NCI-H748 (cell line): ENCODE measurements around the gene KCTD20.
"Not testable (repeated sequence)": the region's sequence is repeated elsewhere in the genome, so short reads cannot be mapped to it uniquely, and the experiment has no call there.

ENCODE experiments used
- DNase-seq: peaks from one replicate; lab custom pipeline; 2025; ENCODE audit not compliant: unreplicated experiment; lab: John Stamatoyannopoulos, UW

Gene KCTD20

GRCh38 chr6:36443471-36444428 is 950 bp downstream of the KCTD20 start:
- DNase-seq, result peak; percentile 61

- no peak for DNase-seq
Measured at GRCh38 chr6:36444470-36444869, 1.7 kb downstream of the KCTD20 start.

GRCh38 chr6:36445621-36446020 is 2.8 kb downstream of the KCTD20 start:
- no peak for DNase-seq

DNA sequence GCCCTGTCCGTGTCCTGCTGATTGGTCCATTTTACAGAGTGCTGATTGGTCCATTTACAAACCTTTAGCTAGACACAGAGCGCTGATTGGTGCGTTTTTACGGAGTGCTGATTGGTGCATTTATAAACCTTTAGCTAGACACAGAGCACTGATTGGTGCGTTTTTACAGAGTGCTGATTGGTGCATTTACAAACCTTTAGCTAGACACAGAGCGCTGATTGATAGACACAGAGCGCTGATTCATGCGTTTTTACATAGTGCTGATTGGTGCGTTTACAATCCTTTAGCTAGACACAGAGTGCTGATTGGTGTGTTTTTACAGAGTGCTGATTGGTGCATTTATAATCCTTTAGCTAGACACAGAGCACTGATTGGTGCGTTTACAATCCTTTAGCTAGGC is 6.4 kb downstream of the KCTD20 start:
- not testable (repeated sequence) for DNase-seq

- not testable (repeated sequence) for DNase-seq
Measured at GRCh38 chr6:36452897-36453296, 10.1 kb downstream of the KCTD20 start.

DNA sequence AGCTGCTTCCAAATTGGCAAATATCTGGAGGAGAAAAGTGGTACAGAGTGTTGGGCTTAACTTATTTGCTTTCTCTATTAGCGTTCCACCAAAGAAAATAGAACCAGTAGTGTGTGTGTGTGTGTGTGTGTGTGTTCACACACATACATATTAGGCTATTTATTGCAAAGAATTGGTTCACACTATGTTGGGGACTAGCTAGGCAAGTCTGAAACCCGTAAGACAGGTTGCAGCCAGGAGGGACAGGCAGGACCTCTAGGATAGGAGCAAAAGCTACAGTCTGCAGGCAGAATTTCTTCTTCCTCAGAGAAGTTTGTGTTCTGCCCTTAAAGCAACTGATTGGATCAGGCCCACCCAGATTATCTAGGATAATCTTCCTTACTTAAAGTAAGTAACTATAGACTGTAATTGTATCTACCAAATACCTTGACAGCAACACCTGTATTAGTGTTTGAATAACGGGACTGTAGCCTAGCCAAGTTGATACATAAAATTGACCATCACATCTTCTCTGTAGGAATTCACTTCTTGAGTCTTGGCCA is 12.8 kb downstream of the KCTD20 start:
- DNase-seq, result no peak

GRCh38 chr6:36459501-36459900 is 16.7 kb downstream of the KCTD20 start:
- no peak for DNase-seq

DNA sequence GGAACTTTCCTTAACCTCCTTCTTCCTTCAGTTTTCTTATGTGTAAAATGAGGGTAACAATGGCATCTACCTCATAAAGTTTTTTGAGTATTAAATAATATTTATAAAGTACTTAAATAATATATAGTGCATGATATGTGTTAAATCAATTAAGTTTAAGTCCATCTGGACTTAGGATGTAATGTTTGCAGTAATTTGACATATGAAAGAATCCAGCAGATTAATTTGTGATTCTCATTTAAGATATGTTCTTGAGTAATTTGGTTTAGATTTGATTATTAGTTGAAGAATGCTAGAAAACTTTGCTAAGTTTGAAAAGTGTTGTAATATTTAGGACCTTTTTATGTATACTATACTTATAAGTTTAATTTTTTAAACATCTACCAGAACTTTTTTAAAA is 18.1 kb downstream of the KCTD20 start:
- no peak for DNase-seq

DNA sequence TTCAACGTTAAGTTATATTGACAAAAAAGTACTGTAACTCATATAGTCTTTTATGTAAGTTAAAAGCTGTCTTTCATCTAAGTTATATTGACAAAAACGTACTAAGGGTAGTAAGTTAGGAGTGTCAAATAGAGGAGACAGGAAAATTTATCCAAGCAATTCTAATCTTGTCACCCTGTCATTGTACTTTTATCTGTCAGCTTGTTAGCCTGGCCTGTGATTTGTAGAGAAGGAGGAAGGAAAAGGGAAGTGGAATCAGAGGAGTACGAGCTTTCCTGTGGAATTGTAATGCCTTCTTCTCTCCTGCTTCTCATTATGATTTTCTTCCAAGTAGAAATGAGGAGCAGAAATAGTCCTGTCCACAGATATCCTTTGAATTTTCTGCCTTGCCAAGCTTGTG is 18.8 kb downstream of the KCTD20 start:
- DNase-seq, result no peak

DNA sequence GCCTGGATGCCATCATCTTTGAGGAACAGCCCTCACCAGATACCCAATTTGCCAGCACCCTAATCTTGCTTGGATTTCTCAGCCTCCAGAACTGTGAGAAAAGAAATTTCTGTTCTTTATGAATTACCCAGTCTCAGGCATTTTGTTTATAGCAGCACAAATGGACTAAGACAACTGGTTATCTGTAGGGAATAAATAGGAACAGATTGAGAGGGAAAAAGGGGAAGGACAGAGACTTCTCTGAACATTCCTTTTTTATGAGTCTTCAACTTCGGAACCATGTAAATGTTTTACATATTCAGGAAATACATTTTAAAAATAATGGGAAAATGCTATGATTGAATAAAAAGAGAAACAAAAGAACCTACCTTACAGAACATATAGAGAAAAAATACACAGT is 20.9 kb downstream of the KCTD20 start:
- no peak for DNase-seq

GRCh38 chr6:36464233-36464632 is 21.4 kb downstream of the KCTD20 start:
- no peak for DNase-seq

DNA sequence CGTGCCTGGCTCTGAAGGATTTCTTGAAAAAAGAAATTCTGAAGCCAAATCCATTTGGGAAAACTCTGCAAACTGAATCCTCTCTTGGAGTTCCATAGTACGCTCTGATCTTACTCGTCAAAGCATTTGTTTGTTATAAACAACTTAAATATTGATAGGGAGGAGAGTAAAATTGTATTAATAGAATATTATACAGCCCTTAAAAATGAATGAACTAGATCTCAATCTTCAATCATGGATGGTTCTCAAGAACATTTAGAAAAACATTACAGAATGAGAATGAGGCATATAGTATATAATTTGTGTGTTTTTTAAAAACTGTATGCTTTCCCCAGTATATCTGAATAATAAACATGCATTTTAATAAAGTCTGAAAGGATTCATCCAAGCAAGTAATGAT is 24.8 kb downstream of the KCTD20 start:
- no peak for DNase-seq

DNA sequence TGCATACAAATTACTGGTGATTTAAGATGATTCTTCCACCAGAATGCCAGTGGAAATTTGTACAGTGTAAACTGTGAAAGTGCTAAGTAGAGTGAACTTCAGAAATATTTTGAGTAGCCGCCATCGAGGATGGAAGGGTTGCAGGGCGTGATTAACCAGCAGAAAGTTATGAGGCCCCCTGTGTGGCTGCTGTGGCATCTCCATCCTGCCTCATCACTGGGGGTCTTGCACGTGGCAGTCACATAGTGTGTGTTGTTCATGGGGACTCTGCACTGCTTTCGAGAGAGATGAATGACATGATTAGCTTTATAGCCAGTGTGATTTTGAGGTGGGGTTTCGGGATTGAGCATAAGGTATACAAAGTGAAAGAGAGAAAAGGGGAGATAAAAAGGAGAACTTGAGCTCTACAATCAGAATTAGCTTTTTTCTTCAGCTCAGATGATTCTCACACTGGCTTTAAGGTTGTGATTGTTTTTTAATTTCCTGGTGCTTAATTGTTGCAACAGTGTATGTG is 26.4 kb downstream of the KCTD20 start:
- no peak for DNase-seq

DNA sequence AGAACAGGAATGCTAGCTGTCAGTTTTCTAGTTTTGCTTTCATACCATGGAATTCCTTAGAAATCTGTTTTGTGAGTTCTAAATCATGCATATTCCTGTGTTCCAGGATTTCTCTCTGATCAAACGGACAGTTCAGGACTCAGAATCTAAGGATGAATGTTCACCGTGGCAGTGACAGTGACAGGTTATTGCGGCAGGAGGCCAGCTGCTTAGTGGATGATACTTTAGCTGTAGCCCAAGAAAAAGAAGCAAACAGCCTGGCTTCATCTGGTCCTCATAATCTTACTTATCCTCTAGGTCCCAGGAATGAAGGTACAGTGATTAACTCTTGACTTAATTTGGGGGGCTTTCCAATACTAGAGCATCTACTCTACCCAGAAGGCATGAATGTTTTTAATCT is 27.1 kb downstream of the KCTD20 start:
- DNase-seq, result no peak

- DNase-seq, result no peak
Measured at GRCh38 chr6:36478051-36478526, 35.3 kb downstream of the KCTD20 start.

DNA sequence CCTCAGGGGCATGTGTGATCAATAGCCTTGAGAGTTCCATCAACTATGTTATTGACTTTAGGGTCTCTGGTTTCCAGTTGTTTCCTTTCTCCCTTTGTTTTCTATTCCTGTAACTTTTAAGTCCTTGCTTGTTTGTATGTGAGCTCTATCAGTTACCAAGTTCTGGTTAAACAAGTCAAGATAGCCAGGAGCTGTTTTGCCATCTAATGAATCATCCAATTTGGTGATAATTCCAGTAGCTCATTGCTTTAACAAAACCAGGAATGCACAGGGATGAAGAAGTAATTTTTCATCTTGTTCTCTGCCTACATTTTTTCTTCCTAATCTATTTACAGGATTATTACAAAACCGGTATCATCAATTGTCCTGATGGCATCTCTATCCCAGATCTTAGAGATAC is 36.5 kb downstream of the KCTD20 start:
- DNase-seq, result no peak

DNA sequence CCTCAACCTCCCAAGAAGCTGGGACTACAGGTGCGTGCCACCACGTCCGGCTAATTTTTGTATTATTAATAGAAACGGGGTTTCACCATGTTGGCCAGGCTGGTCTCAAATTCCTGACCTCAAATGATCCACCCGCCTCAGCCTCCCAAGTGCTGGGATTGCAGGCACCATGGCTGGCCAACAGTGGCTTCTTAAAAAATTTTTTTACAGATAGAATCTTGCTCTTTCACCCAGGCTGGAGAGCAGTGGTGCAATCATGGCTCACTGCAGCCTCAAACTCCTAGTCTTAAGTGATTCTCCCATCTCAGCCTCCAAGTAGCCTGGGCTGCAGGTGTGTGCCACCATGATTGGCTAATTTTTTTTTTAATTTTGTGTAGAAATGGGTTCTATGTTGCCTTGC is 40.5 kb downstream of the KCTD20 start:
- DNase-seq, result not testable (repeated sequence)

DNA sequence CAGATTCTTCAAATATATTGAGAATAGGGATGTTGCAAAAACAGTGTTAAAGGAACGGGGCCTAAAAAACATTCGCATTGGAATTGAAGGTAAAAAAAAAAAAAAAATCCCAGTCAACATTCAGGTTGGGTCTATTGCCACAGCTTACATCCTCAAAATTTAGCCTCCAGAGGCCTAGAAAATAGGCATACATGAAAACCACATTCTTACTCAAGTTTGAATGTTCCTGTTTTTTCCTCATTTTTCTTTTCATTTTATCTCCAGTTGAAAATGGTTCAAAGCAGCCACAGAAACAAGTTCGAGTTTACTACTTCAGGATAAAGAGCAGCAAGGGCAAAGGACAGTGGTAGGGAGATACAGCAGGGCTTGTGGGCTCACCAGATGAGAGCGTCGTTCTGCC is 41.9 kb downstream of the KCTD20 start:
- DNase-seq, result no peak

GRCh38 chr6:36487698-36488097 is 44.9 kb downstream of the KCTD20 start:
- no peak for DNase-seq

GRCh38 chr6:36488221-36488620 is 45.4 kb downstream of the KCTD20 start:
- DNase-seq, result no peak

DNA sequence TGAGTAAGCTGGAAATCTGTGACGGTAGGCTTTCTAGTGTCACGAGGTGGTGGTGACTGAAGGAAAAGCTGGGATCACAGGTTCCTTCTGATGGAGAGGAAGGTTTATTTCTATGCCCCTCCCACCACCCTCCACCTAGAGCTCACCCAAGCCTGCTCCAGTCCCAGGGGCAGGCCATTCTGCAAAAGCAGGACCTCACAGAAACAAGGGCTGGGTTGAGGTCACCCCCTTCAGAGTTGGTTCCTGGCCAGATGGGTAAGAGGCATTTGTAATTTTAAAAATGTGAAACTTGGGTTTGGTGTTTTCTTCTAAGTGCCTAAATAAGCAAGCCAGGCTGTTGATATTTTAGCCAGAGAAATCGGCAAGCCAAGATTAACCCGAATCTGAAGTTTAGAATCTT is 46.6 kb downstream of the KCTD20 start:
- no peak for DNase-seq

GRCh38 chr6:36491378-36491965 is 48.7 kb downstream of the KCTD20 start:
- DNase-seq, result no peak
